IMR-90 (cell line): ENCODE measurements around the gene CFAP92. TPM values are rescaled to one million over a fixed set of nuclear protein-coding genes. Genes with fewer than 3 reads are reported as not detected.

Source experiments
- ATAC-seq: fragments of 200-7000 bp; cut with Tn5 transposase; 2 replicates; pipeline ENCODE4 v1.9.1; 2020; ENCODE audit warnings: low read depth, mild to moderate bottlenecking, moderate library complexity
- BruUV-seq: library from RNA; stranded (reverse); fragments of 400-500 nt; replicated peaks from 2 replicates; lab custom pipeline; 2021; lab: Mats Ljungman, UMichigan
- CTCF ChIA-PET: fragments of 300-600 bp; formaldehyde crosslinking; extraction: SDS; loops from one replicate; lab custom pipeline; 2021; ENCODE audit warnings: antibody characterized with exemption; lab: Yijun Ruan, JAX
- POLR2A ChIA-PET: fragments of 300-600 bp; sonication (Branson Sonifier 250); formaldehyde crosslinking; loops from one replicate; lab custom pipeline; 2022; ENCODE audit warnings: antibody characterized with exemption; ENCODE audit not compliant: unreplicated experiment; lab: Charles Lee
- DNase-seq: peaks from one replicate; pipeline ENCODE4 v3.0.0; 2013
- H2AFZ ChIP-seq: replicated peaks from 2 replicates; pipeline ENCODE3; 2013; ENCODE audit warnings: low read length, mild to moderate bottlenecking; ENCODE audit not compliant: poor library complexity
- H2AK5ac ChIP-seq: 2 replicates; pipeline ENCODE4 v1.6.1; 2013; ENCODE audit warnings: low read depth, low read length, inconsistent platforms
- H2AK9ac ChIP-seq: replicated peaks from 2 replicates; pipeline ENCODE3; 2013; ENCODE audit warnings: mild to moderate bottlenecking, low read depth, low read length, moderate library complexity; ENCODE audit not compliant: poor library complexity
- H2BK120ac ChIP-seq: 2 replicates; pipeline ENCODE4 v1.6.1; 2013; ENCODE audit warnings: low read depth, low read length, inconsistent platforms
- H2BK15ac ChIP-seq: 3 replicates; pipeline ENCODE4 v1.6.1; 2013; ENCODE audit warnings: low read depth, low read length, inconsistent platforms
- H2BK20ac ChIP-seq: 2 replicates; pipeline ENCODE4 v1.6.1; 2013; ENCODE audit warnings: low read depth, mild to moderate bottlenecking, inconsistent platforms, low read length, moderate library complexity
- H2BK5ac ChIP-seq: 2 replicates; pipeline ENCODE4 v1.6.1; 2013; ENCODE audit warnings: mild to moderate bottlenecking, low read depth, low read length, inconsistent platforms; ENCODE audit not compliant: poor library complexity, severe bottlenecking
- H3K14ac ChIP-seq: replicated peaks from 2 replicates; pipeline ENCODE4 v1.6.1; 2013; ENCODE audit warnings: low read depth, low read length, inconsistent platforms
- H3K18ac ChIP-seq: 2 replicates; pipeline ENCODE4 v1.6.1; 2013; ENCODE audit warnings: low read depth, low read length, control low read depth
- H3K23ac ChIP-seq: 2 replicates; pipeline ENCODE4 v1.6.1; 2013; ENCODE audit warnings: low read depth, low read length, inconsistent platforms
- H3K27ac ChIP-seq: 2 replicates; pipeline ENCODE4 v1.5.1; 2013; ENCODE audit warnings: mild to moderate bottlenecking, control low read depth, low read length; ENCODE audit not compliant: insufficient read depth
- H3K27me3 ChIP-seq: 2 replicates; pipeline ENCODE4 v1.6.1; 2013; ENCODE audit warnings: low read length; ENCODE audit not compliant: control insufficient read depth, insufficient read depth
- H3K36me3 ChIP-seq: 2 replicates; pipeline ENCODE4 v1.6.1; 2013; ENCODE audit warnings: low read length, mixed read lengths; ENCODE audit not compliant: control insufficient read depth, insufficient read depth
- H3K4ac ChIP-seq: 2 replicates; pipeline ENCODE4 v1.6.1; 2013; ENCODE audit warnings: low read depth, low read length, inconsistent platforms
- H3K4me1 ChIP-seq: 2 replicates; pipeline ENCODE4 v1.6.1; 2013; ENCODE audit warnings: low read length, mixed read lengths; ENCODE audit not compliant: control insufficient read depth, insufficient read depth
- H3K4me2 ChIP-seq: 2 replicates; pipeline ENCODE4 v1.6.1; 2013; ENCODE audit warnings: low read depth, mild to moderate bottlenecking, control low read depth, low read length, moderate library complexity
- H3K4me3 ChIP-seq: 2 replicates; pipeline ENCODE4 v1.5.1; 2013; ENCODE audit warnings: low read depth, mild to moderate bottlenecking, control low read depth, low read length, moderate library complexity; ENCODE audit not compliant: insufficient read depth
- H3K56ac ChIP-seq: 2 replicates; pipeline ENCODE4 v1.6.1; 2013; ENCODE audit warnings: low read length, inconsistent platforms; ENCODE audit not compliant: insufficient read depth; ENCODE audit errors: extremely low read depth
- H3K79me1 ChIP-seq, 2 experiments: 2 replicates each; pipeline ENCODE4 v1.6.1; 2013; ENCODE audit warnings: low read length in 2 of 2, inconsistent platforms in 1 of 2, low read depth in 1 of 2
- H3K9ac ChIP-seq: 2 replicates; pipeline ENCODE4 v1.6.1; 2013; ENCODE audit warnings: low read depth, low read length, control low read depth
- H3K9me1 ChIP-seq: 2 replicates; pipeline ENCODE4 v1.6.1; 2013; ENCODE audit warnings: low read length, inconsistent platforms; ENCODE audit not compliant: insufficient read depth
- H3K9me3 ChIP-seq: 2 replicates; pipeline ENCODE4 v1.6.1; 2013; ENCODE audit warnings: low read length; ENCODE audit not compliant: control insufficient read depth, insufficient read depth
- H4K20me1 ChIP-seq: 2 replicates; pipeline ENCODE4 v1.6.1; 2013; ENCODE audit warnings: low read length, inconsistent platforms; ENCODE audit not compliant: insufficient read depth
- H4K5ac ChIP-seq: 2 replicates; pipeline ENCODE4 v1.6.1; 2013; ENCODE audit warnings: mild to moderate bottlenecking, low read depth, low read length, control low read depth
- H4K8ac ChIP-seq, 2 experiments: 2 replicates each; pipeline ENCODE4 v1.6.1; 2013; ENCODE audit warnings: low read depth in 2 of 2, low read length in 2 of 2, control low read depth in 1 of 2, inconsistent platforms in 1 of 2
- H4K91ac ChIP-seq: 2 replicates; pipeline ENCODE4 v1.6.1; 2013; ENCODE audit warnings: low read depth, low read length, inconsistent platforms; ENCODE audit not compliant: insufficient read depth
- BHLHE40 ChIP-seq: fragments of 150-350 bp; IDR thresholded peaks from 2 replicates; pipeline ENCODE4 v1.6.1; 2016; ENCODE audit warnings: mild to moderate bottlenecking, low read depth, low read length
- CEBPB ChIP-seq: IDR thresholded peaks from 2 replicates; pipeline ENCODE4 v1.6.1; 2012; ENCODE audit warnings: low read depth, low read length, improper control_type of control experiment
- CHD1 ChIP-seq: IDR thresholded peaks from 2 replicates; pipeline ENCODE4 v1.6.1; 2012; ENCODE audit warnings: low read depth, low read length, improper control_type of control experiment
- CTCF ChIP-seq: conservative IDR thresholded peaks from 2 replicates; pipeline ENCODE4 v1.5.1; 2012; ENCODE audit warnings: mild to moderate bottlenecking, low read depth, low read length, improper control_type of control experiment
- ELK1 ChIP-seq: fragments of 150-350 bp; IDR thresholded peaks from 2 replicates; pipeline ENCODE4 v1.6.1; 2016; ENCODE audit warnings: low read depth, mild to moderate bottlenecking, low read length, moderate library complexity, borderline replicate concordance
- FOS ChIP-seq: fragments of 150-350 bp; IDR thresholded peaks from 2 replicates; pipeline ENCODE4 v1.6.1; 2016; ENCODE audit warnings: low read depth, low read length
- MAFK ChIP-seq: IDR thresholded peaks from 2 replicates; pipeline ENCODE4 v1.6.1; 2012; ENCODE audit warnings: low read depth, low read length, improper control_type of control experiment
- MAZ ChIP-seq: IDR thresholded peaks from 2 replicates; pipeline ENCODE4 v1.6.1; 2012; ENCODE audit warnings: low read depth, mild to moderate bottlenecking, low read length, improper control_type of control experiment, moderate library complexity, borderline replicate concordance
- MXI1 ChIP-seq: IDR thresholded peaks from 2 replicates; pipeline ENCODE4 v1.6.1; 2012; ENCODE audit warnings: low read depth, mild to moderate bottlenecking, low read length, moderate library complexity, borderline replicate concordance
- POLR2A ChIP-seq: IDR thresholded peaks from 2 replicates; pipeline ENCODE4 v1.6.1; 2012; ENCODE audit warnings: mild to moderate bottlenecking, low read depth, low read length
- RAD21 ChIP-seq: IDR thresholded peaks from 2 replicates; pipeline ENCODE4 v1.6.1; 2012; ENCODE audit warnings: low read length, improper control_type of control experiment
- RCOR1 ChIP-seq: IDR thresholded peaks from 2 replicates; pipeline ENCODE4 v1.6.1; 2012; ENCODE audit warnings: mild to moderate bottlenecking, low read length, improper control_type of control experiment; ENCODE audit not compliant: insufficient replicate concordance
- RFX5 ChIP-seq: IDR thresholded peaks from 2 replicates; pipeline ENCODE4 v1.8.0; 2012; ENCODE audit warnings: low read depth, mild to moderate bottlenecking, low read length, moderate library complexity
- SMC3 ChIP-seq: fragments of 150-350 bp; IDR thresholded peaks from 2 replicates; pipeline ENCODE4 v1.6.1; 2016; ENCODE audit warnings: low read depth, mild to moderate bottlenecking, antibody characterized with exemption, low read length, moderate library complexity
- USF2 ChIP-seq: fragments of 150-350 bp; IDR thresholded peaks from 2 replicates; pipeline ENCODE4 v1.6.1; 2017; ENCODE audit warnings: mild to moderate bottlenecking, antibody characterized with exemption, low read length, low read depth
- WGBS, 2 experiments: methylation state at CpG; one replicate each; pipeline versions ENCODE4 v1.1.5 to v1.1.7; 2013; ENCODE audit warnings: missing lambda C conversion rate in 2 of 2; ENCODE audit not compliant: insufficient read length in 1 of 2; ENCODE audit errors: extremely low coverage in 2 of 2; 5-methylcytosine and 5-hydroxymethylcytosine counted together
- dilution Hi-C: fragments of 300-500 bp; cut with HindIII; formaldehyde crosslinking; loops from one replicate; pipeline ENCODE4 v1.14.3; 2018; ENCODE audit warnings: low sequenced_read_pairs; ENCODE audit not compliant: unreplicated experiment
- in situ Hi-C: fragments of 300-500 bp; cut with MboI; formaldehyde crosslinking; loops from 3 replicates; pipeline ENCODE4 v1.14.3; 2019; ENCODE audit warnings: low sequenced_read_pairs, inconsistent platforms, mixed read lengths
- intact Hi-C: fragments of 100-400 bp; cut with micrococcal nuclease; formaldehyde crosslinking; loops from 2 replicates; pipeline ENCODE4 v1.10.0; 2022
- polyA plus RNA-seq, 3 experiments: library from polyadenylated mRNA; depleted of rRNA; stranded (reverse); fragments of >200 nt; gene quantifications; 2 replicates each; pipeline ENCODE4 v1.2.3, GENCODE V29; 2012; ENCODE audit warnings: low replicate concordance in 1 of 3
- total RNA-seq: library from RNA; depleted of rRNA; stranded (reverse); fragments of >200 nt; gene quantifications from 2 replicates; pipeline ENCODE4 v1.2.3, GENCODE V29; 2012

CFAP92 gene
- total and polyA plus RNA-seq, 2 of the 4 experiments (the other 2 are of a cell fraction) = not detected

GRCh38 chr3:128942161-128942952 is 51.5 kb downstream of the CFAP92 start:
- Histone ChIP-seq H3K14ac (no peak overlapping the region), H2BK5ac (no peak overlapping the region), H3K18ac (no peak overlapping the region), H2BK120ac (no peak overlapping the region), H4K20me1 (no peaks in the 10 kb centered on the region; the same call in 1 of the 2 replicates), H3K4me1 (peaks cover 1% of the 10 kb centered on the region; the same call in 1 of the 2 replicates), H3K56ac (no peak overlapping the region), H4K5ac (no peak overlapping the region), H3K9ac (no peak overlapping the region), H2AK9ac (peak overlapping the region; percentile 42), H4K91ac (no peak overlapping the region), H2AFZ (no peak overlapping the region), H3K4me3 (no peak overlapping the region), H2BK15ac (no peak overlapping the region), H3K4ac (no peak overlapping the region), H3K27me3 (peaks cover 29% of the 10 kb centered on the region), H3K9me1 (no peaks in the 10 kb centered on the region), H2BK20ac (no peak overlapping the region), H3K36me3 (no peaks in the 10 kb centered on the region), H2AK5ac (no peak overlapping the region), H3K27ac (no peak overlapping the region), H3K23ac (no peak overlapping the region), H3K79me1 (no peaks in the 10 kb centered on the region), H4K8ac (no peak overlapping the region), H3K4me2 (no peak overlapping the region), H3K9me3 (no peaks in the 10 kb centered on the region)
- ChIA-PET CTCF (no interaction called here), POLR2A (interaction anchor here (0.6 kb wide), 1 partner anchor 57 kb away, joined by 6 read pairs; no protein-coding TSS in a partner anchor)
- in situ Hi-C loops (no loop called here), dilution Hi-C loops (no loop called here), intact Hi-C loops (no loop called here)
- WGBS, 2 experiments = 40% methylated on average over 1 of the region's 15 CpGs; no CpG with 5 or more reads in 1 of the 2 experiments
- no TSS peak for BruUV-seq
- DNase-seq (no peak), ATAC-seq (no peak)
- TF ChIP-seq CTCF (no peak), ELK1 (no peak), MAFK (no peak), RAD21 (no peak), MAZ (no peak), FOS (no peak), MXI1 (no peak), SMC3 (no peak), BHLHE40 (no peak), CHD1 (no peak), RFX5 (no peak), USF2 (no peak), RCOR1 (no peak), CEBPB (no peak), POLR2A (no peak)
